ENCODE results near the gene GSE1. TPM values are rescaled to one million over a fixed set of nuclear protein-coding genes. Genes with fewer than 3 reads are reported as not detected.
A peak's percentile ranks its signal among the peaks of the same experiment; 100 is the strongest.

The GSE1 gene
- total and polyA plus RNA-seq, 2 of the 13 experiments (the other 11 are each of a cell fraction or from before 2014, with no cell fraction given), result 16.1 to 31.2 TPM

DNA sequence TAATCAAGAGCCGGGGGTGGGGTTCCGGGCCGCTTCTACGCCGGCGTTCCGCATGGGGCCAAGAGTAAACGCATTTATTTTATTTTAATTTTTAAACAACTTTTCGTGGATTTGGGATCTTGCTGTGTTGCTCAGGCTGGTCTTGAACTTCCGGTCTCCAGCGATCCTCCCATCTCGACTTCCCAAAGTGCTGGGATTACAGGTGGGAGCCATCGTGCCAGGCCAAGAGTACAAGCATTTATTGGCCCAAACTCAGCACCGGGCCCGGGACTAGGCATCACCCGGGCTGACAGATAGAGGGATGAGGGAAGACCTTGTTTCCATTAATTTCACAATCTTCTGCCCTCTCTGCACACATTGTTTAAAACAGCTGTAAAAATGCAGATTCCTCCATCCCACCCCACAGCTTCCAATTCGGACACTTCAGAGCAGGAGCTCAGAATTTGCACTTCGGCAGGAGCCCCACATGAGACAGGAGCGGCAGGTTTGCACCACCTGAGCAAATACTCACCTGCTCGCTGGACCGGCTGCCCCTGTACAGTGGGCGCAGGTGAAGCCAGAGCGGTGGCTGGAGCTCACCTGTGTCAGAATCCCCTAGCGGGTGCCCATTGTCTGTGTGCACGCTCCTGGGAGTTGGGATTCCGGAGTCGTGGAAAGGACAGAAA lies 76.3 kb downstream of the GSE1 start (continued):
- TF ChIP-seq, protein P1, sequence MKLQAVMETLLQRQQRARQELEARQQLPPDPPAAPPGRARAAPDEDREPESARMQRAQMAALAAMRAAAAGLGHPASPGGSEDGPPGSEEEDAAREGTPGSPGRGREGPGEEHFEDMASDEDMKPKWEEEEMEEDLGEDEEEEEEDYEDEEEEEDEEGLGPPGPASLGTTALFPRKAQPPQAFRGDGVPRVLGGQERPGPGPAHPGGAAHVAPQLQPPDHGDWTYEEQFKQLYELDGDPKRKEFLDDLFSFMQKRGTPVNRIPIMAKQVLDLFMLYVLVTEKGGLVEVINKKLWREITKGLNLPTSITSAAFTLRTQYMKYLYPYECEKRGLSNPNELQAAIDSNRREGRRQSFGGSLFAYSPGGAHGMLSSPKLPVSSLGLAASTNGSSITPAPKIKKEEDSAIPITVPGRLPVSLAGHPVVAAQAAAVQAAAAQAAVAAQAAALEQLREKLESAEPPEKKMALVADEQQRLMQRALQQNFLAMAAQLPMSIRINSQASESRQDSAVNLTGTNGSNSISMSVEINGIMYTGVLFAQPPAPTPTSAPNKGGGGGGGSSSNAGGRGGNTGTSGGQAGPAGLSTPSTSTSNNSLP (IDR thresholded peaks at IDR 0.05; ENCODE audit: low read depth, low read length), result no peak
- peak; percentile 57 for TF ChIP-seq ZEB1 (IDR thresholded peaks at IDR 0.05; ENCODE audit: insufficient replicate concordance, low read depth)
- no peak; the same call in 1 of the 2 replicates for TF ChIP-seq KAT8 (CRISPR knock-in tag; IDR thresholded peaks at IDR 0.05)
- no peak for TF ChIP-seq ZNF850 (CRISPR knock-in tag; conservative IDR thresholded peaks at IDR 0.05)
- TF ChIP-seq, protein P2, sequence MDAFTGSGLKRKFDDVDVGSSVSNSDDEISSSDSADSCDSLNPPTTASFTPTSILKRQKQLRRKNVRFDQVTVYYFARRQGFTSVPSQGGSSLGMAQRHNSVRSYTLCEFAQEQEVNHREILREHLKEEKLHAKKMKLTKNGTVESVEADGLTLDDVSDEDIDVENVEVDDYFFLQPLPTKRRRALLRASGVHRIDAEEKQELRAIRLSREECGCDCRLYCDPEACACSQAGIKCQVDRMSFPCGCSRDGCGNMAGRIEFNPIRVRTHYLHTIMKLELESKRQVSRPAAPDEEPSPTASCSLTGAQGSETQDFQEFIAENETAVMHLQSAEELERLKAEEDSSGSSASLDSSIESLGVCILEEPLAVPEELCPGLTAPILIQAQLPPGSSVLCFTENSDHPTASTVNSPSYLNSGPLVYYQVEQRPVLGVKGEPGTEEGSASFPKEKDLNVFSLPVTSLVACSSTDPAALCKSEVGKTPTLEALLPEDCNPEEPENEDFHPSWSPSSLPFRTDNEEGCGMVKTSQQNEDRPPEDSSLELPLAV (CRISPR knock-in tag; conservative IDR thresholded peaks at IDR 0.05; ENCODE audit: low read depth), result no peak
- no peak for TF ChIP-seq ZNF350 (CRISPR knock-in tag; IDR thresholded peaks at IDR 0.05; ENCODE audit: borderline replicate concordance, low read depth)
- TF ChIP-seq, protein P3, sequence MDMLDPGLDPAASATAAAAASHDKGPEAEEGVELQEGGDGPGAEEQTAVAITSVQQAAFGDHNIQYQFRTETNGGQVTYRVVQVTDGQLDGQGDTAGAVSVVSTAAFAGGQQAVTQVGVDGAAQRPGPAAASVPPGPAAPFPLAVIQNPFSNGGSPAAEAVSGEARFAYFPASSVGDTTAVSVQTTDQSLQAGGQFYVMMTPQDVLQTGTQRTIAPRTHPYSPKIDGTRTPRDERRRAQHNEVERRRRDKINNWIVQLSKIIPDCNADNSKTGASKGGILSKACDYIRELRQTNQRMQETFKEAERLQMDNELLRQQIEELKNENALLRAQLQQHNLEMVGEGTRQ (IDR thresholded peaks at IDR 0.05; ENCODE audit: low read depth, low read length), result no peak
- TF ChIP-seq, protein P3 (CRISPR knock-in tag; IDR thresholded peaks at IDR 0.05; ENCODE audit: borderline replicate concordance), result no peak
